IPS-18c (cell line): Measurements from ENCODE around the gene XIRP1.
A peak's percentile ranks its signal among the peaks of the same experiment; 100 is the strongest.

Experiments used
- H3K4me3 ChIP-seq: 2 replicates; pipeline ENCODE4 v1.7.0; 2013; ENCODE audit warnings: low read depth, mild to moderate bottlenecking, low read length, moderate library complexity; ENCODE audit not compliant: insufficient read depth
- H3K9me3 ChIP-seq: one replicate; pipeline ENCODE4 v1.6.1; 2013; ENCODE audit warnings: mild to moderate bottlenecking, low read length, moderate library complexity; ENCODE audit not compliant: control insufficient read depth, insufficient read depth

Gene XIRP1

GRCh38 chr3:39154280-39155021 is 37.9 kb downstream of the XIRP1 start:
- no peaks in the 10 kb centered on the region for H3K9me3 ChIP-seq
- H3K4me3 ChIP-seq = peak overlapping the region; percentile 76

- H3K9me3 ChIP-seq = no peaks in the 10 kb centered on the region
- peak overlapping the region; percentile 76 for H3K4me3 ChIP-seq
Observed at GRCh38 chr3:39153977-39154279, 38.5 kb downstream of the XIRP1 start.

GRCh38 chr3:39150803-39151631 is 41.4 kb downstream of the XIRP1 start:
- Histone ChIP-seq H3K9me3 (no peaks in the 10 kb centered on the region), H3K4me3 (peak overlapping the region; percentile 76)

GRCh38 chr3:39150148-39150802 is 42.1 kb downstream of the XIRP1 start:
- H3K9me3 ChIP-seq = no peaks in the 10 kb centered on the region
- no peak overlapping the region for H3K4me3 ChIP-seq

GRCh38 chr3:39149498-39150147 is 42.8 kb downstream of the XIRP1 start:
- Histone ChIP-seq H3K4me3 (no peak overlapping the region), H3K9me3 (no peaks in the 10 kb centered on the region)

GRCh38 chr3:39149059-39149455 is 43.3 kb downstream of the XIRP1 start:
- no peak overlapping the region for H3K4me3 ChIP-seq

GRCh38 chr3:39148435-39149058 is 43.8 kb downstream of the XIRP1 start:
- H3K4me3 ChIP-seq = peak overlapping the region; percentile 20; the same call in 1 of the 2 replicates

More at GRCh38 chr3:39149059-39149455, 43.3 kb downstream of the XIRP1 start:
- no peaks in the 10 kb centered on the region for H3K9me3 ChIP-seq

GRCh38 chr3:39147711-39148434 is 44.5 kb downstream of the XIRP1 start:
- peak overlapping the region; percentile 20; the same call in 1 of the 2 replicates for H3K4me3 ChIP-seq
- no peaks in the 10 kb centered on the region for H3K9me3 ChIP-seq

More at GRCh38 chr3:39148435-39149058, 43.8 kb downstream of the XIRP1 start:
- no peaks in the 10 kb centered on the region for H3K9me3 ChIP-seq

GRCh38 chr3:39146611-39147591 is 45.5 kb downstream of the XIRP1 start:
- no peak overlapping the region for H3K4me3 ChIP-seq
- H3K9me3 ChIP-seq = no peaks in the 10 kb centered on the region

GRCh38 chr3:39146083-39146501 is 46.3 kb downstream of the XIRP1 start:
- no peak overlapping the region for H3K4me3 ChIP-seq
- H3K9me3 ChIP-seq = no peaks in the 10 kb centered on the region

- Histone ChIP-seq H3K4me3 (no peak overlapping the region), H3K9me3 (no peaks in the 10 kb centered on the region)
Observed at GRCh38 chr3:39144748-39145380, 47.5 kb downstream of the XIRP1 start.

- H3K9me3 ChIP-seq = no peaks in the 10 kb centered on the region
- H3K4me3 ChIP-seq = no peak overlapping the region
Observed at GRCh38 chr3:39144095-39144747, 48.2 kb downstream of the XIRP1 start.

GRCh38 chr3:39143051-39143885 is 49.1 kb downstream of the XIRP1 start:
- H3K4me3 ChIP-seq = no peak overlapping the region
- H3K9me3 ChIP-seq = no peaks in the 10 kb centered on the region

- Histone ChIP-seq H3K4me3 (no peak overlapping the region), H3K9me3 (no peaks in the 10 kb centered on the region)
Observed at GRCh38 chr3:39142067-39142466, 50.3 kb downstream of the XIRP1 start.
